Fibroblast of skin of right quadriceps (primary cell): ENCODE data around the gene INSL3.

Experiments used
- DNase-seq: peaks from one replicate; pipeline ENCODE4 v3.0.0-alpha.2; 2013

INSL3 gene, protein sequence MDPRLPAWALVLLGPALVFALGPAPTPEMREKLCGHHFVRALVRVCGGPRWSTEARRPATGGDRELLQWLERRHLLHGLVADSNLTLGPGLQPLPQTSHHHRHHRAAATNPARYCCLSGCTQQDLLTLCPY

DNA sequence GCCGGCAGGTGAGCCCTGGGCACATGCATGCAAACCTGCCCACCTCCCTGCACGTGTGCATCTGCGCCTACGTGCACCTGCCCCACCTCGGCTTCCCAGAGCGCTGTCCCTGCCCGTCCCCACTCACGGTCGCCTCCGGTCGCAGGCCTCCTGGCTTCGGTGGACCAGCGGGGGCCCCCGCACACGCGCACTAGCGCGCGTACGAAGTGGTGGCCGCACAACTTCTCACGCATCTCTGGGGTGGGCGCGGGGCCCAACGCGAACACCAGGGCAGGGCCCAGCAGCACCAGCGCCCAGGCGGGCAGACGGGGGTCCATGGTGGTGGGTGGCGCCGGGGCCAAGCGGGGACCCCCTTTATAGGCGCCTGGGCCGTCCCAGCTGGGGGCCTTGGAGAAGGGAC, at the start of gene INSL3:
Gene INSL3, minus strand, starts transcription at position 330 of the 400 bp plus-strand sequence. Its CDS starts 13 bp downstream, at position 317.
- DNase-seq = no peak

DNA sequence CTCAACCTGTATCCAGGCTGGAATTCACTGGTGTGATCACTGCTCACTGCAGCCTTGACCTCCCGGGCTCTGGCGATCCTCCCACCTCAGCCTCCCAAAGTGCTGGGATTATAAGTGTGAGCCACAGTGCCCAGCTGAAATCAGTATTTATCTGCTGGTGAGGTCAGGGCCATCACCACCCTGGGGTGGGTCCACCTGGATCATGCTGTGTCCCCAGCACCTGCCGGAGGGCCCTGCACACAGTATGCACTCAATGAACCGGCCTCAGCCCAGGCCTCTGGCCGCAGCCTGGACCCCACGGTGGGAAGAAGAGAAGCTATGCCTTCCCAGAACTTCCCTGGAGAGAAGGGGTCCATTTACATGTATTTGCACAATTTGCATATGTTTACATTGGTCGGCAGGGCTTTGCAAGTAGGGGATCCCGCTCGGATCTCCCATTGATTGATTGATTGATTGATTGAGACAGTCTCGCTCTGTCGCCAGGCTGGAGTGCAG, 47.8 kb upstream of the INSL3 start:
- no peak for DNase-seq

GRCh38 chr19:17868669-17869068, 47.4 kb upstream of the INSL3 start:
- DNase-seq = no peak

- DNase-seq = no peak
Observed at GRCh38 chr19:17866964-17867486, 45.7 kb upstream of the INSL3 start.

GRCh38 chr19:17866312-17866963, 45.1 kb upstream of the INSL3 start:
- no peak for DNase-seq

DNA sequence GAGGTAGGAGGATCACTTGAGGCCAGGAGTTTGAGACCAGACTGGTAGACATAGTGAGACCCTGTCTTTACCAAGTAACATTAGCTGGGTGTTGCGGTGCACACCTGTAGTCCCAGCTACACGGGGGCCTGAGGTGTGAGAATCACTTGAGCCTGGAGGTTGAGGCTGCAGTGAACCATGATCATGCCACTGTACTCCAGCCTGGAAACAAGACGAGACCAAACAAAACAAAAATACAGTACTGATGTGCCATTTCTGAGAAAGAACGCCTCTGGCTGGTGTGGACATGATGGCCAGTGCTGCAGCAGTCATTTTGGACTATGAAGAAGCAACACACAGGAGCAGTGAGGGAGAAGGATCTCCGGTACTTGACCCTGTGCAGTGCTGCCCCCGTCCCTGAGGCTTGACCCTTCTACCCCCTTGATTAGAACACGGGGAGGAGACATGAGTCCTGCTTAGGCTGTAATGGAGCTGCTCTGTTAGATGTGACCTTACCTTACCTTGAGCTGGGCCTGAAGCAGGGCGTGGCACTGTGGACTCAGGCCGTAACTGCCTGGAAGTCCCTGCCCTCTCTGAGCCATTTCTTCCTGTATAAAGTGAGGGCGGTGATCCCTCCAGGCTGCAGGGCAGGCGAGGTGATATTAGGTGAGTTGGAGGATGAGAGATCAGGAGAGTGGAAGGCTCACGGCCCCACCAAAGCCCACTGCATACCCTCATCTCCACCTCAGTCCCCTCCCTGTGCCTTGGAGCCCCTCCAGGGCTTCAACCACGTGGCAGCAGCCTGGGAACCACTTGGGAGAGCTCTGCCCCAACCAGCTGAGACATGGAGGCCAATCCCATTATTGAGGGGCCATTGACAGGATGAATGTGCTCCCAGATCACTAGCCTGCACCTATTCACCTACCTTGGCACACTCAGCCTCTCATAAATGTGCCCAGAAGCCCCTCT, 44.3 kb upstream of the INSL3 start:
- no peak for DNase-seq

- no peak for DNase-seq
Observed at GRCh38 chr19:17863520-17864182, 42.3 kb upstream of the INSL3 start.

GRCh38 chr19:17862711-17863519, 41.6 kb upstream of the INSL3 start:
- no peak for DNase-seq

- DNase-seq = no peak
Observed at GRCh38 chr19:17861542-17862402, 40.5 kb upstream of the INSL3 start.

GRCh38 chr19:17860993-17861360, 39.7 kb upstream of the INSL3 start:
- no peak for DNase-seq

DNA sequence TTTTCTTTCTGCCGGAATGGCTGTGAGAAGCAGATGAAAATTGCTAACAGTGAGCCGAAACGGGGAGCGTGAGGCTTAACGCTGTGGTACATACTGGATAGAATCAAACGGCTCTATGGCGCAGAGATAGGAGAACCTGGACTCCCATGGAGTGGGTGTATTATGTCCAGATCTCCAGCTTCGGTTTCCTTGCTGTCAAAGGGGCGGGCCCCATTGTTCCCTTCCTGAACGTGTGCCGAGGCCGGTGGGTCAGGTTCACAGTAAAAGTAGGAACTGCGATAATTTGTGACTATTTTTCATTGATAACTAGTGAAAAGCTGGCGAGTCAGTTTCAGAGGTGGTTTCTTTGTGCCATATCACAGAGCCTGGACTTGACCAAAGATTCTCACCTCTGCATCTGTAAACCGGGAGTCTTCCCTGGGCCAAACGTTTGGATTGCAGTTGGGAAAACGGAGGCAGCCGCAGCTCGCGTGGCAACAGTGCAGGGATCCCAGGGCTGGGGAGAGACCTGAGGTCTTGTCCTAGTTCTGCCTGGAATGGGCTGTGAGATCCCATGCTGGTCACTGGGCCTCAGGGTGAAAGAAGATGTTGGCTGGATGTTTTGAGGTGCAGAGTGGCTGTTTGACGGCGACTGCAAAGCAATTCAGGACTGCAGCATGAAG, 39.1 kb upstream of the INSL3 start:
- DNase-seq = no peak

DNA sequence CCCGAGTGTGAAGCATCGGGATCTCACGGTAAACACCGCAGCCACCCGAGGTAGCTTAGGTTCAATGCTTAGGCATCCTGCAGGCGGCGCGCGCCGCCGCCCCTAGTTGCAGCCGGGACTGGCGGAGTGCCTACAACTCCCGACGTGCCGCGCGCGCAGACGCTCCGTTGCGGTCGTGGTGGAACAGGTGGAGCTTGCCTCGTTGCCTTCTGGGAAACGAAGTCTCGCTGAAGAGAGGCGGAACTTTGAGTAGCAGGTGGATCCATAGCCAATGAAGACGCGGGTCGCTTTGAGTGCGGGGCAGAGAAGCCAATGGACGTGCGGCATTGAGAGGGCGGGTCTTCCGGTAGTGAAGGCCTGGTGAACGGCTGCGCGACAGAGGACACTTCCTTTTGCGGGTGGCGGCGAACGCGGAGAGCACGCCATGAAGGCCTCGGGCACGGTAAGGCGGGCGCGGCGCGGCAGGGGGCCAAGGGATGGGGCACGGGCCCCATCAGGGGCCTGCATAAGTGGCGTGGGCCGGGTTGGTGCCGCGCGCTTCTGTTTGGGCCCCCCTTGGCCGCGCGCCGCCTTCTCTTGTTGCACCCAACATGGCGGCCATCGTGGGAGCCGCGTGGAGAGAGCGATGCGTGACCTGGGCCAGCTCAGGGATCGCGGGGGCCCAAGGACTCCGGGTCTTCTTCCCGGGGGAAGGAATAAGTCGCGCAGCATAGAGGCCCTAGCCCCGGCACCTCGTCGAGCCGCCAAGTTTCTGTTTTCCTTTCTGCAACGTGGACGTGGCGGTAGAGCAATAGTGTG, 38.4 kb upstream of the INSL3 start, which contains the start of gene RPL18A:
Gene RPL18A, plus strand, starts transcription at position 378 of the 798 bp plus-strand sequence. Its CDS starts 47 bp downstream, at position 425.
- DNase-seq = peak; percentile 100

GRCh38 chr19:17855280-17856152, 34.2 kb upstream of the INSL3 start:
- DNase-seq = peak; percentile 55

- DNase-seq = no peak
Observed at GRCh38 chr19:17854061-17854460, 32.7 kb upstream of the INSL3 start.

- no peak for DNase-seq
Observed at GRCh38 chr19:17848595-17849292, 27.4 kb upstream of the INSL3 start.

GRCh38 chr19:17847538-17848366, 26.4 kb upstream of the INSL3 start, which contains the start of gene JAK3:
JAK3 (minus strand) TSS chr19:17847982; CDS start chr19:17844417, 3,565 bp downstream.
- DNase-seq = peak; percentile 82

GRCh38 chr19:17846146-17846545, 24.8 kb upstream of the INSL3 start:
- DNase-seq = no peak
